ENCODE measurements around the gene CERS5. TPM values are rescaled to one million over a fixed set of nuclear protein-coding genes. Genes with fewer than 3 reads are reported as not detected.

CERS5 gene
- total RNA-seq, 6 donors from 2014 or later, result 21.0 to 40.4 (median 35.8) TPM

GRCh38 chr12:50166799-50167048 is 445 bp downstream of the CERS5 start:
- H3K9me3 ChIP-seq, result no peaks in the 10 kb centered on the region
- H3K27ac ChIP-seq, result peak overlapping the region; percentile 90 to 96 (median 90)
- 0% methylated on average over 7 to 12 of the region's 12 CpGs for WGBS, 2 donors
- peak overlapping the region; percentile 78 to 97 (median 90) for H3K4me3 ChIP-seq
- H3K36me3 ChIP-seq, result no peaks in the 10 kb centered on the region
- peaks cover 15 to 28% (median 18%) of the 10 kb centered on the region in 4 donors for H3K4me1 ChIP-seq
- DNase-seq (peak in 1 of 2 donors; percentile 41), ATAC-seq (ENCODE audit: low FRiP score in 2 of 2) (peak; percentile 8 to 60)
- TF ChIP-seq POLR2A (IDR thresholded peaks at IDR 0.05) (no peak), CTCF (IDR thresholded peaks at IDR 0.05) (no peak), EP300 (IDR thresholded peaks at IDR 0.05) (no peak), POLR2AphosphoS5 (IDR thresholded peaks at IDR 0.05) (no peak)
- no peaks in the 10 kb centered on the region for H3K27me3 ChIP-seq

- peaks cover 15 to 28% (median 18%) of the 10 kb centered on the region in 4 donors for H3K4me1 ChIP-seq
- ATAC-seq (ENCODE audit: low FRiP score in 2 of 2), result no peak
- no peaks in the 10 kb centered on the region for H3K36me3 ChIP-seq
- WGBS, 2 donors, result 95 to 97% methylated on average over 20 of the region's 20 CpGs
- no peak overlapping the region for H3K27ac ChIP-seq
- no peak for TF ChIP-seq CTCF (IDR thresholded peaks at IDR 0.05)
- TF ChIP-seq POLR2AphosphoS5 (IDR thresholded peaks at IDR 0.05), result no peak
- no peak for TF ChIP-seq EP300 (IDR thresholded peaks at IDR 0.05)
- no peak for TF ChIP-seq POLR2A (IDR thresholded peaks at IDR 0.05)
- peak in 1 of 2 donors; percentile 54 for DNase-seq
- H3K9me3 ChIP-seq, result no peaks in the 10 kb centered on the region
- H3K4me3 ChIP-seq, result no peak overlapping the region
- H3K27me3 ChIP-seq, result no peaks in the 10 kb centered on the region
These were observed 2.2 kb downstream of the CERS5 start for GRCh38 chr12:50164963-50165362.

- DNase-seq (no peak), ATAC-seq (ENCODE audit: low FRiP score in 2 of 2) (no peak)
- no peaks in the 10 kb centered on the region for H3K9me3 ChIP-seq
- no peaks in the 10 kb centered on the region for H3K27me3 ChIP-seq
- H3K27ac ChIP-seq, result no peak overlapping the region
- H3K4me3 ChIP-seq, result no peak overlapping the region
- TF ChIP-seq POLR2A (IDR thresholded peaks at IDR 0.05) (no peak), EP300 (IDR thresholded peaks at IDR 0.05) (no peak), POLR2AphosphoS5 (IDR thresholded peaks at IDR 0.05) (no peak), CTCF (IDR thresholded peaks at IDR 0.05) (no peak)
- no peaks in the 10 kb centered on the region for H3K36me3 ChIP-seq
- 45 to 56% methylated on average over 2 of the region's 2 CpGs for WGBS, 2 donors
- peaks cover 9 to 21% (median 13%) of the 10 kb centered on the region in 4 donors for H3K4me1 ChIP-seq
These were observed 4.9 kb downstream of the CERS5 start for GRCh38 chr12:50162230-50162629.

- H3K4me3 ChIP-seq, result no peak overlapping the region
- H3K4me1 ChIP-seq, result peaks cover 3 to 9% (median 4%) of the 10 kb centered on the region in 4 donors
- no peak for DNase-seq
- no peaks in the 10 kb centered on the region for H3K9me3 ChIP-seq
- no peaks in the 10 kb centered on the region for H3K27me3 ChIP-seq
- no peak overlapping the region for H3K27ac ChIP-seq
- H3K36me3 ChIP-seq, result no peaks in the 10 kb centered on the region
- TF ChIP-seq EP300 (IDR thresholded peaks at IDR 0.05) (no peak), POLR2AphosphoS5 (IDR thresholded peaks at IDR 0.05) (no peak), POLR2A (IDR thresholded peaks at IDR 0.05) (no peak), CTCF (IDR thresholded peaks at IDR 0.05) (no peak)
- ATAC-seq (ENCODE audit: low FRiP score in 2 of 2), result no peak
These were observed 6.5 kb downstream of the CERS5 start for GRCh38 chr12:50160643-50161042.

GRCh38 chr12:50157259-50157658 is 9.9 kb downstream of the CERS5 start:
- 67 to 74% methylated on average over 2 of the region's 2 CpGs for WGBS, 2 donors

More at GRCh38 chr12:50157259-50157658, 9.9 kb downstream of the CERS5 start:
- ATAC-seq (ENCODE audit: low FRiP score in 2 of 2), result no peak
- Histone ChIP-seq H3K27me3 (no peaks in the 10 kb centered on the region), H3K4me3 (no peak overlapping the region), H3K9me3 (no peaks in the 10 kb centered on the region), H3K27ac (no peak overlapping the region), H3K36me3 (peaks cover 0 to 8% (median 3%) of the 10 kb centered on the region in 4 donors), H3K4me1 (peaks cover 0 to 4% (median 0%) of the 10 kb centered on the region in 4 donors)
- no peak for TF ChIP-seq CTCF (IDR thresholded peaks at IDR 0.05)
- no peak for TF ChIP-seq POLR2AphosphoS5 (IDR thresholded peaks at IDR 0.05)
- TF ChIP-seq EP300 (IDR thresholded peaks at IDR 0.05), result no peak
- no peak for TF ChIP-seq POLR2A (IDR thresholded peaks at IDR 0.05)
- DNase-seq, result no peak
